ENCODE measurements around the gene ETV5.
"Not testable (repeated sequence)": the region's sequence is repeated elsewhere in the genome, so short reads cannot be mapped to it uniquely, and the experiment has no call there.

ETV5 gene

GRCh38 chr3:186025993-186026392, 82.9 kb downstream of the ETV5 start:
- DNase-seq (ENCODE audit: low read depth in 2 of 2, low spot score in 1 of 2) = not testable (repeated sequence)

DNA sequence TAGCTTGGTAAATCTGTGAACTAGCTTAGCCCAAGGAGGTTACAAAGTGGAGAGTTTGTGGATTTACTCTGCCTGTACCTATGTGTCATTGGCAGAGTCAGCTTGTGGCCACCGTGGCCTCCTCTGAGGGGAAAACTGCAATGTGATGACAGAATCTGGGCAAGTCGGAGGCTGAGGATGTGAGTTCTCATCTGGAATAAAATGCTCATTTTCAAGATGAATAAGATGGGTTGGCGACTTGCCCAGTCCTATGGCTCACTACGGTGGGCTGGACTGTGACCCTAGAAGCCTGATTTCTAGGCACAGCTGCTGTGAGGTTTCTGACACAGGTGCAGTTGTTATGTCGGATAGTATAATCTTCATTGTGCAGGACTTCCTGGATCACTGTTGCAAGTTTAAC, 83.7 kb downstream of the ETV5 start:
- no peak for DNase-seq (ENCODE audit: low read depth in 2 of 2, low spot score in 1 of 2)

DNA sequence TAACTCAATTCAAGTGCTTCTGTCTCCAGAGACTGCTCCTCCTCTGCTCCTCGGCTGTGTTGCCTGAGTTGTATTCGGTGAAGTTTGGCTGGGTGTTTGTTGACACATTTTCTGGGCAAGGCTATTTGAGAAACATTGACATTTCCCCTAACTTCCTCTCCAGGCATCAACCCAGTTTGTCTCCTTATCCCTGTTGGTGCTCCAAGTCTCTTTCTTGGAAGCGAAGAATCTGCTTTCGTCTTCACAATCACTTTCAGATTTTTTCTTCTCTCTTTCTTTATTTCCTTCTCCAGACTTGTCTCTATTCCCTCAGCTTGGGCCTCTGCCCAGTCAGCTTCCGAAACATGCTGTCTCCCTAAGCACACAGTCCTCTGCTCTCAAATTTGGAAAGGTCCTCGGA, 84.7 kb downstream of the ETV5 start:
- no peak for DNase-seq (ENCODE audit: low read depth in 2 of 2, low spot score in 1 of 2)

GRCh38 chr3:186022931-186023330, 86.0 kb downstream of the ETV5 start:
- DNase-seq (ENCODE audit: low read depth in 2 of 2, low spot score in 1 of 2) = no peak

- DNase-seq (ENCODE audit: low read depth in 2 of 2, low spot score in 1 of 2) = no peak
Measured at GRCh38 chr3:186021673-186022362, 87.1 kb downstream of the ETV5 start.

DNA sequence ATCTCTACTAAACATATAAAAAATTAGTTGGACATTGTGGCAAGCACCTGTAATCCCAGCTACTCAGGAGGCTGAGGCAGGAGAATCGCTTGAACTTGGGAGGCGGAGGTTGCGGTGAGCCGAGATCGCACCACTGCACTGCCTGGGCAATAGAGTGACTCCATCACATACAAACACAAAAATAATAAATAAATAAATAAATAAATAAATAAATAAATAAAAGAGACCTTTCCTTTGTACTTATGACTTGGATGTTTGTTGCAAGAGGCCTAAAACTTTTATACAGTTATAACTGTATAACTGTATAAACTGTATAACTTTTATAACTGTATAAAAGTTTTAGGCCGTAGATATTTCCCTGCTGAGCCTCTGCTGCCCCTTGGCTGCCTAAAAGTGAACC, 87.6 kb downstream of the ETV5 start:
- DNase-seq (ENCODE audit: low read depth in 2 of 2, low spot score in 1 of 2) = not testable (repeated sequence)

- DNase-seq (ENCODE audit: low read depth in 2 of 2, low spot score in 1 of 2) = not testable (repeated sequence)
Measured at GRCh38 chr3:186019288-186019687, 89.6 kb downstream of the ETV5 start.

DNA sequence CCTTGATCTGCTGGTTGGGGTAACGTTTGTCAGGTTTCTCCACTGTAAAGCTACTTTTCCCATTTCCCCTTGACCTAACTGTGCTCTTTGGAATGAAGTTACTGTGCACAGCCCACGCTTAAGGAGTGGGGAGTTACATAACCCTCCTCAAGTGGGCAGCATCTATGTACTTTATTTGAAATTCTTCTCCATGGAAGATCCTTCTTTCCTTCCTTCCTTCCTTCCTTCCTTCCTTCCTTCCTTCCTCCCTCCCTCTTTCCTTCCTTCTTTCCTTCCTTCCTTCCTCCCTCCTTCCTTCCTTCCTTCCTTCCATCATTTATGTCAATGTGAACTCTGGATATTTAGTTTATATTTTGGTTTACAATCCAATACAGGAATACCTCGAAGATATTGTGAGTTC, 94.0 kb downstream of the ETV5 start:
- no peak for DNase-seq (ENCODE audit: low read depth in 2 of 2, low spot score in 1 of 2)

DNA sequence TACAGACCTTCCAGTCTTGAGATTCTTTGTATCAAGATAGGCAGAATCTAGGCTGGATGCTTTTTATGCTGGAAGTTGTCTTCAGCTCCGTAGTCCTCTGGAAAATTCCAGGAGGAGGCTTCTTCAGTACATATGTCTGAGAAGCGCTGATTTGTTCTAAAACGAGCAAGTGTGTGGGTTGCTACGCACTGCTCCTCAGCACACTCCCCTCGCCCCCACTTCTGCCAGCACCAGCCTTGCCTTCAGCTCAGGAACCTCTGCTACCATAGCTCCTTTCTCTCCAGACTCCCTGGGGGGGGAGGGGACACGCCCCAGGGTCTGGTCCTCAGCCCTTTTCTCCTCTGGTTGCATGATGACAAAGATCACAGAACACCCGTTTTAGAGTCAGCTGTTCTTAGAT, 95.6 kb downstream of the ETV5 start:
- DNase-seq (ENCODE audit: low read depth in 2 of 2, low spot score in 1 of 2) = no peak

DNA sequence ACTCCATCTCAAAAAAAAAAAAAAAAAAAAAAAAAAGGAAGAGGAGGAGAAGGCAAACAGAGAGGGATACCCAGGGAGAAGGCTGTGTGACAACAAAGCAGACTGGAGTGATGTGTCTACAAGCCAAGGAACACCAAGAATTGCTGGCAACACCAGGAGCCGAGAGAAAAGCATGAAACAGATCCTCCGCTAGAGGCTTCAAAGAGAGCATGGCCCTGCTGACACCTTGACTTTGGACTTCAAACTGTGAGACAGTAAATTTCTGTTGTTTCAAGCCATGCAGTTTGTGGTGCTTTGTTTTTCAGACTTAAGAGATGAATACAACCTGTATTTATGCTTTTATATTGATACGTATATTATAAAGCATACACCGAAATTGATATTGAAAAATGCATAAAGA, 96.8 kb downstream of the ETV5 start:
- DNase-seq (ENCODE audit: low read depth in 2 of 2, low spot score in 1 of 2) = no peak

GRCh38 chr3:186004671-186005070, 104.2 kb downstream of the ETV5 start:
- DNase-seq (ENCODE audit: low read depth in 2 of 2, low spot score in 1 of 2) = no peak

DNA sequence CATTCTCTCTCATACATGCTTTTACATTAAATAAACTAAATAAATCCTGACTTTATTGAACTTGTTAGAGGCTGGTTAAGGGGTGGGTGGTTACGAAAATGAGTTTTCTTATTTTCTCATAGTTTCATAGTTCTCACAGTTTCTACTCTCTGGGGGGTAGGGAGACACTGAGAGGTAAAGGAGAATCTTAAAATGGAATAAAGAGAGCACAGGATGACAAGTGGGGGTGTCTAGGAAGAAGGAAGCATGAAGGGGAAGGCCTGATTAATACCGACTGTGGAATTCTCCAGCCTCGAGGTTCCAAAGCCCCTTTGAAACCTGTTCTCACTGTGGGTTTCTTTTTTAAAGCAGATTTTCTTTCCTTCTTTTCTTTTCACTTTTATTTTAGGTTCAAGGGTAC, 104.7 kb downstream of the ETV5 start:
- DNase-seq (ENCODE audit: low read depth in 2 of 2, low spot score in 1 of 2) = no peak

GRCh38 chr3:186003610-186004009, 105.3 kb downstream of the ETV5 start:
- DNase-seq (ENCODE audit: low read depth in 2 of 2, low spot score in 1 of 2) = no peak

- DNase-seq (ENCODE audit: low read depth in 2 of 2, low spot score in 1 of 2) = no peak
Measured at GRCh38 chr3:186002884-186003472, 105.9 kb downstream of the ETV5 start.

DNA sequence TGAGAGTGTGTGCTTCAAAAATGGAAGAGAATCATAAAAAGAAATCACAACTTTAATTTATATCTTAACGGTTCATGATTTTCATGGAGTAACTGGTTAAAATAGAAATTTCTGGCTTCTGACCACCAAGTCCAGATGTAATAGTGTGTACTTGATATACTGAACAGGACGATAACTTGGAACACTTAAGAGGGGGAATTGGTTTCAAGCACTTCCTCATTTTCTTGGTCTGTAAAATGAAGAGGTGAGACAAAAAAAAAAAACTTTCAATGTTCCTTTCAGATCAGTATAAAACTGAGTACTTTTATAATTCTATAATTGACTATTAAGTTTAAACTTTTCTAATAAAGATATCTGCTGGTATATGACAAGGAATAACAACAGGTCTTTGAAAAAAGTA, 107.0 kb downstream of the ETV5 start:
- DNase-seq (ENCODE audit: low read depth in 2 of 2, low spot score in 1 of 2) = no peak

DNA sequence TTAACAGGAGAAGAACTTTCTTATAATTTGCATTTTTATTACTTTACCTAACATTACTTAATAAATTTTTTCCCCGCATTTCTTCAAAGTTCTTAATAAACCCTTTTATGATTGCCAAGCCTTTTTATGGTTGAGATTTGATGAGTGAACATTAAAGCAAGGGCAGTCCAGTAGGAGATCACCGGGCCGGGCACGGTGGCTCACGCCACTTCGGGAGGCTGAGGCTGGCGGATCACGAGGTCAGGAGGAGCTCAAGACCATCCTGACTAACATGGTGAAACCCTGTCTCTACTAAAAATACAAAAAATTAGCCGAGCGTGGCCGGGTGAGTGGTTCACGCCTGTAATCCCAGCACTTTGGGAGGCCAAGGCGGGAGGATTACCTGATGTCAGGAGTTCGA, 109.7 kb downstream of the ETV5 start:
- no peak for DNase-seq (ENCODE audit: low read depth in 2 of 2, low spot score in 1 of 2)

- DNase-seq (ENCODE audit: low read depth in 2 of 2, low spot score in 1 of 2) = no peak
Measured at GRCh38 chr3:185998136-185998535, 110.8 kb downstream of the ETV5 start.

- no peak for DNase-seq (ENCODE audit: low read depth in 2 of 2, low spot score in 1 of 2)
Measured at GRCh38 chr3:185997130-185997529, 111.8 kb downstream of the ETV5 start.
